Measurements from ENCODE around the gene SLC35D2.

Gene SLC35D2

GRCh38 chr9:96304230-96304629 lies 79.3 kb downstream of the SLC35D2 start:
- FAIRE-seq, result no peak

DNA sequence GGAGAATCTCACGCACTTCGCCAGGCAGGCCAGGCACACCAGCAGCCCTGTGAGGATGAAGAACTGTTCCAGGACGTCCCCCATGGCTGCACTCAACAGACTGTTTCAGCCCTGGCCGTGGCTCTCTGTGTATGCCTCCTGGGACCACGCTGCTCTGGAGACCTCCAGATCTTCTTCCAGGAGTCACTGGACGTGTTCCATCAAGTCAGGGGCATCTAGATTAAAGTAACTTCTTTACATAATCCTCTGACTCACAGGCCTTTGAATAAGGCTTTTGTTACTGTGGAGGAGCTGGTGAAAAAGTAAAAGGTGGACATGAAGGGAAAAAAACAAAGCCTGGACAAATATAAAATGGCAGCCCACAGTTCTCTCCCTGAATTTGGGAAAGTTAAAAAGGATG lies 81.5 kb downstream of the SLC35D2 start, which contains the start of gene HSD17B3:
Gene HSD17B3, minus strand, starts transcription at position 156 of the 400 bp plus-strand sequence. Its CDS starts 72 bp downstream, at position 84.
- FAIRE-seq, result no peak

- no peak for FAIRE-seq
Measured at GRCh38 chr9:96299823-96300222, 83.7 kb downstream of the SLC35D2 start.

DNA sequence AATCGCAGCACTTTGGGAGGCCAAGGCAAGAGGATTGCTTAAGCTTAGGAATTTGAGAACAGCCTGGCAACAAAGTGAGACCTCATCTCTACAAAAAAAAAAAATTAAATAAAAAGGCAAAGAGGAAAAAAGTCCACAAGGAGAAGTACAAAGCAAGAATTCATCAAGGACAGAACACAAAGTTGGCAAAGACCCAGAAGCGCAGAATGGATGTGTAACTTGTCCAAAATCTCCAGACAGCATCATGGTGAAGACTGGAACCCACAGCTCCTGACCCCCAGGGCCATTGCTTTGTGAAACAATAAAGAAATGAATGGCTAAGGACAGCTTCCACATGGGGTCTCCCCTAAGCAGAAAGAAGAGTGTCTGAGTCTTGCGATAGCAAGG lies 89.4 kb downstream of the SLC35D2 start:
- FAIRE-seq, result no peak

DNA sequence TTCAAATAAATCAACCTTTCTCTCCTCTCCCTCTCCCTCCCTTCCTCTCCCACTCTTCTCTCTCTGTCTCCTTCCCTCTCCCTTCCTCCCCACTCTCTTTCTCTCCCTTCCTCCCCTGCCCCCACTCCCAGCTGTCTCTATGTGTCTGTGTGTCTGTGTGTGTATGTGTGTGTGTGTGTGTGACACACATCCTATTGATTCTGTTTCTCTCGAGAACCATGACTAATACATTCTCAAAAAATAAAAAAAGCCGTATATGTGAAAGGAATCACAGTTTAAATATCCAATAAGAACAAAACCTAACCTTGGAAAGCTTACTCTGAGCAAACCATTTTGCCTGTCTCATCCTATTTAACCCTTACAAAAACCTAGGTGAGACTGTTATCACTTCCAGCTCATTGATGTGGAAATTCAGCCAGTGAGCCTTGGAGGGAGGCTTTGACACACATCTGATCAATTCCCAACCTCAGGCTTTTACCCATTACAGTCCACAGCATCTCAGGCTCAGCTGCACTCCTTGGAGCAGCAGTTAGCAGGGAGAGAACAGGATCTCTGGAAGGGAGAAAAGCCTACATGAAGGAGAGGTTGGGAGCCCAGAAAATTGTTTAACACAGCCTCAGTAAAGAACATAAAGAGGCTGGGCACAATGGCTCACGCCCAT lies 89.9 kb downstream of the SLC35D2 start:
- FAIRE-seq, result no peak

DNA sequence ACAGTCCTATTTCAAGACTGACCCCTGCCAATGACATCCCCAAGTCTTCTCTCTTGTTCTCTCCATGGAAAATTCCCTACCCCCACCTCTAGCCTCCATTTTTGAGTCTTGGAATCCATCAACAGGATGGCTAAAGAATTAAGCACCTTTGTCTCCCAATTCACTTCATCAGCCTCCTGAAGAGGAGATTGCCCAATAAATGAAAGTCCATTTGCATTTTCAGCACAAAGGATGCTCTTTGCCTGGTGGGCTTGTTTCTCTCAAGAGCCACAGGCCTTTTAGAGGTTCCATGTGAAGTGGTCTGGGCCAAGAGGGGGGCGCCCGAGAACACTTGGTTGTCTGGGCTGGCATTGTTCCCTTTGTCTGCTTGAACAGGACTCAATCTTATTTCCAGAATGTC lies 94.1 kb downstream of the SLC35D2 start:
- no peak for FAIRE-seq

GRCh38 chr9:96281641-96282040 lies 101.9 kb downstream of the SLC35D2 start:
- FAIRE-seq, result no peak

DNA sequence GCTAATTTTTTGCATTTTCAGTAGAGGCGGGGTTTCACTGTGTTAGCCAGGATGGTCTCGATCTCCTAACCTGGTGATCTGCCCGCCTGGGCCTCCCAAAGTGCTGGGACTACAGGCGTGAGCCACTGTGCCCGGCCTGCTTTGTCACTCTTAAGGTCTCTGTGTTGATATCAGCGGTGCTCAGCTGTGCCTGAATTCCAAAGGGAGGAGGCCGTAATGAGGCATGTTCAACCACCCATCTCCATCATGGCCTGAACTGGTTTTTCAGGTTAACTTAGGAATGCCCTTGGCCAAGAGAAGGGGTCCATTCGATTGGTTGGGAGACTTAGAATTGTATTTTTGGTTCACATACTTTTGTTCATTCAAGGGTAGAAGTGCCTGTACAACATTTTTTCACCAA lies 103.6 kb downstream of the SLC35D2 start:
- no peak for FAIRE-seq

DNA sequence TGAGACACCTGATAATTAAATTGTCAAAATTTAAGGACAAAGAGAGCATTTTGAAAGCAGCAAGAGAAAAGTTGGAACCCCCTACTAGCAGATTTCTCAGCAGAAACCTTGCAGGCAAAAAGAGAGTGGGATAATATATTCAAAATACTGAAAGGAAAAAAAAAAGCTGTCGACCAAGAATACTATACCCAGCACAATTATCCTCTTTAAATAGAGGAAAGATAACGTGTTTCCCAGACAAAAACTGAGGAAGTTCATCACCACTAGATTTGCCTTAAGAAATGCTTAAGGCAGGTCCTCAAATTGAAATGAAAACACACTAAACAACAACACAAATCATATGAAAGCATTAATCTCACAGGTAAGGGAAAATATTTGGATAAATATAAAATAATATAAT lies 108.6 kb downstream of the SLC35D2 start:
- FAIRE-seq, result no peak

Data from TTC549 (cell line).